Panc1 (cell line): ENCODE results near the gene SLC25A12.

Experiments used
- CTCF ChIP-seq: fragments of 450-650 bp; IDR thresholded peaks from 2 replicates; pipeline ENCODE4 v1.5.1; 2017; ENCODE audit warnings: mild to moderate bottlenecking
- POLR2AphosphoS5 ChIP-seq: IDR thresholded peaks from 2 replicates; pipeline ENCODE4 v1.6.1; 2012; ENCODE audit warnings: mild to moderate bottlenecking, low read depth, low read length, moderate library complexity
- REST ChIP-seq, 2 experiments: IDR thresholded peaks; 2 replicates each; pipeline ENCODE4 v1.6.1; 2011 to 2012; ENCODE audit warnings: low read depth in 2 of 2, control low read depth in 1 of 2, low read length in 1 of 2, mild to moderate bottlenecking in 1 of 2, moderate library complexity in 1 of 2; ENCODE audit not compliant: insufficient read depth in 1 of 2
- SIN3A ChIP-seq: IDR thresholded peaks from 2 replicates; pipeline ENCODE4 v1.6.1; 2012; ENCODE audit warnings: low read depth, mild to moderate bottlenecking, low read length, moderate library complexity, borderline replicate concordance; ENCODE audit not compliant: insufficient read depth
- TCF7L2 ChIP-seq: IDR thresholded peaks from 2 replicates; pipeline ENCODE4 v1.6.1; 2011; ENCODE audit warnings: mild to moderate bottlenecking, low read depth, low read length, inconsistent platforms

GRCh38 chr2:171874517-171874916 lies 19.5 kb downstream of the SLC25A12 start:
- TF ChIP-seq CTCF (no peak), REST (IDR thresholded peaks at IDR 0.05; ENCODE audit: insufficient read depth in 1 of 2, low read depth in 2 of 2, low read length in 1 of 2) (no peak), POLR2AphosphoS5 (no peak), TCF7L2 (no peak), SIN3A (no peak)
